Measurements from ENCODE around the gene COX10.
"Not testable (repeated sequence)": the region's sequence is repeated elsewhere in the genome, so short reads cannot be mapped to it uniquely, and the experiment has no call there.

The COX10 gene

DNA sequence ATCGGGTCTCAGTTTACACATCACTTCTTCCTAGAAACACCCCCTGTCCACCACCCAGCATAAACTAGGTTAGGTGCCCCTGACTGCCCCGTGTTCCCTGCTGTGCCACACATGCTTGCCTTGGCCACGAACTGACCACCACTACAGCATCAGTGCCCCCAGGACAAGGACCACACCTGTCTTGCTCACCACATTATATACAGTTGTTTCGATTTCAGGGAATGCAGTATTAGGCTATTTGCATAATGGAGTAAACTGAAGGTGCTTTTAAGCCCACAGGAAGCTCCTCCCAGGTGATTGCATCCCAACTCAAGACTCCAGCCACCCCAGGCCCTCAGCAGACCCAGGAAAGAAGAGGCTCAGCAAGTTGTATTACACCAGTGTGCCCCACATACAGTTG is 117.1 kb downstream of the COX10 start:
- DNase-seq: not testable (repeated sequence)

DNA sequence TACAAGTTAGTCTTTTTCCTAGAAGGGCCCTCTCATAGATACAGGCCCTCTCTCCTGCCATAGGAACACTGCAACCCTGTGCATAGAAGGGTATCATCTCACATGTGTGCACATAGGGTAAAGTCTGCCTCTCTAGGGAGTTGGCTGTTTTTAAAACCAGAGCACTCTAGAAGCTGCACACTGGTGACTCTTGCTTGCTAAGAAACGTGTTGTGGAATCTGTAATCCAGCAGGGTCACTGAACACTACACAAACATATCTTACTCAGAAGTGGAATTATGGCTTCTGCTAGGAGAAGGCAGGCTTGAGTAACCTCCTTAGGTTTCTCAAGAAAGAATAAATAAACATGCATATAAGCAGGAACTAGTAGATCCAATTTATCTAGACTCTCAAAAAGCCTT is 121.5 kb downstream of the COX10 start:
- DNase-seq: not testable (repeated sequence)

DNA sequence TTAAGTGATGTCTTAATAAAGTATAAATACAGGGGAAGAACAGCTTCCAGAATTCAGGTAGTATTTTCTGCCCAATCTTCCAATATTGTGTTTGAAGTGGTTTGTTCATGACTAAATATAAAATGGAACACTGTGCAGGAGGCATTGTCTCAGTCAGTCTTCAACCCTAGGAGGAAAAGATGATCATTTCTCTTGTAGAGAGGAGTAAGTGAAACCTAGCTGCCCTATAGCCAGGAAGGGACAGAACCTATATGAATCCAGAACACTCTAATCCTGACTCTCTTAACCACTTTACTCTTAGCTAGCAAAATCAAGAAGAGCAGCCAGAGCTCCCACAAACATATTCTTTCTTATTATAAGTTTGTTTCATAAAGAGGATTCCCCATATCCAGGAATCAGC is 122.2 kb downstream of the COX10 start:
- not testable (repeated sequence) for DNase-seq

DNA sequence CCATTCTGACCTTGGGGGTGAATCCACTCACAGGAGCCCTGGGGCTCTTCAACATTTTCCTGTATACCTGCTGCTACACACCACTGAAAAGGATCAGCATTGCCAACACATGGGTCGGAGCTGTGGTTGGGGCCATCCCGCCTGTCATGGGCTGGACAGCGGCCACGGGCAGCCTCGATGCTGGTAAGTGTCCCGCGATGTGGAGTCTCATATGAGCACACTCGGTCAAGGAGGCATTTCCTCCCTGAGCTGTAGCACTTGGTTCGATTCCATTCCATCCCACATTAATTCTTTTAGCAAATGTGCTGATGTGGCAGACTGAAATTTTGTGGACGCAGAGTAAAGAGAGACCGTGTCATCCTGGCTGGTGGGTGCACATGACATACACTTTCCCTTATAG is 122.7 kb downstream of the COX10 start:
- not testable (repeated sequence) for DNase-seq

DNA sequence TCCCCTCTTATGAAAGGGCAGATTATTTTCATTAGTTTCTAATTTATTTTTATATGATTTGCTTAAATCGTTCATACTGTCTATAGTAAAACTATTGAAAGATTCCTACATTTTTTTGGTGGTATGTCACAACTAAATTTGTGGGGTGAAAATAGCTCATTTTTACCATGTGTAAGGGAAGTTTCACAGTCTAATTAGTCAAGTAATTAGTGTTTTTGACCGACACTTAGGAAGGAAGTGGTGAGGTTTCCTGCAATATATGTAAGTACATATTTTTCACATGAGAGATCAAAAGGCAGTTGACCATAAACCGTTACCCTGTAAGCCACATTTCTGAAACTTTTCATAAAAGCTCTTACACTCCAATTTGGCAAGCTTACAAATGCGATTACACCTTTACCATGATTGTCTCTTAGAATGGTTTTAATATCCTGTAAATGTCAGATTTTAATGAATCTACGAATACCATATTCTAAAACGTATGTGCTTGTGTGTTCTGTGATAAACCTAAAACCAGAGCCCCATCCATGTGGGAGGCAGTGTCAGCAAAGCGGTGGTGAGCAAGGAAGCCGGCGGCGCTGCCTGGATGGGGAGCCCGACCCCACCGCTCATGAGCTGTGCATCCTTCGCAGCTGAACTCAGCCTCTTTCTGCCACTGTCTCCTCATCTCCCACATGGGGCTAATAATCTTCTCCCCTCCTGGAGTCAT is 123.5 kb downstream of the COX10 start:
- not testable (repeated sequence) for DNase-seq

DNA sequence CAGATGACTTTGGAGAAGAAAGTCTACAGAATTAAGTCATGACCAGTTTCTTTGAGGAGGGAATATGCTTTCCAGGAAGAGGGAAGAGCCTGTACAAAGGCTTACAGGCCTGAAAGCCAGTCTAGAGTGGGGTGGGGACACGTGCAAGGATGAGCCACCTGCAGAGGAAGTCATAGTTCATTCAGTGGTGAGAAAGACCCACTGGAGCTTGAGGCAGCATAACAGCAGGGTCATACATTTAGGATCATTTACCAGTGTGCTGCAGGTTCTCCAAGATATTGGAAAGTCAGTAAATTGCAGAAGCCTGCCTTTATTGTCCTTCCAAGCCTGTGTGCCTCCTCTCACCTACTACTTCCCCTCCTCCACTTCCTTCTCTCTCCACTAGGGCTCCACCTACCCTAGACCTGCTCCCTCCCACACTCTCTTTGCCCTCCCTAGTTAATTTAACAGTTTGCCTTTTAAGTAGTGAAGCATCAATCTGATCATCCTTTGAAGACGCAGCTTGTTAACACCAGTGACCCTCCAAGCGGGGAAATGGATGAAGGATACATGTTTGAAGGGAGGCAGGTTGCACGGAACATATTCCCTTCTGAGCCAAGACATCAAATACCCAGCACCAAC is 127.2 kb downstream of the COX10 start:
- no peak for DNase-seq

DNA sequence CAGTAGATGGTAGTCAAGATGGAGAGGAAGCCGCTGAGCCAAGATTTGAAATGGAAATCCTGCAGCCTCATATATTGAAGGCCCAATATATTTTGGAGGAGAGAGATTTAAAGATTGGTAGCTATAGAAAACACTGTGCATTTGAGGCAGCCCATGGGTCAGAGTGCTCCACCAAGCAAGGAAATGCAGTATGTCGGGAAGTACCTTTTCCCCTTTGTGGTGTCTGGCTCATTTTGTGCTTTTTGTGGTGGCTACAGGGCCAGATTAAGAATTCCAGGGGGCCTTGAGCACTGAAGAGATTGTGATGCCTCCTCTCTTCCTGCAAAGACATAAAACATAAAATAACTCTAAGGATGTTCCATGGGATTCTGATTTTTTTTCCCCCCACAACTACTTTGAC is 127.8 kb downstream of the COX10 start:
- no peak for DNase-seq

DNA sequence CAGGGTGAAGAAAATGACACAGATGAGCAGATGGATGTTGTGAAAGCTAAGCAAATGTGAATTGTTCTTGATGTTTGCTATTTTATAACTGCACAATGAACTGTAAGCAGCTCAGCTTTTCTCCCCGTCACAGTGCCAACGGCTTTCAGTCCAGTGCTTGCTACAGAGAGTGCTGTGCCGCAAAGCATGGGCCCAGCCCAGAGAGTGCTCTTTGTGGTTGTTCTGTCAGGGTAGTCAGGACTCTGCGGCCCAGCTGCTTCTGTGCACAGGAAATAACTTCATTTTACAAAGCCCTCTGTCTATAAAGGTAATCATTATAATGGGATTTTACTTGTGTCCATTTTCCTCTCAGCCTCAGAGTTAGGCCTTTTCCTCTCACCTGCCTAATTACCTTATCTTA is 128.3 kb downstream of the COX10 start:
- no peak for DNase-seq

DNA sequence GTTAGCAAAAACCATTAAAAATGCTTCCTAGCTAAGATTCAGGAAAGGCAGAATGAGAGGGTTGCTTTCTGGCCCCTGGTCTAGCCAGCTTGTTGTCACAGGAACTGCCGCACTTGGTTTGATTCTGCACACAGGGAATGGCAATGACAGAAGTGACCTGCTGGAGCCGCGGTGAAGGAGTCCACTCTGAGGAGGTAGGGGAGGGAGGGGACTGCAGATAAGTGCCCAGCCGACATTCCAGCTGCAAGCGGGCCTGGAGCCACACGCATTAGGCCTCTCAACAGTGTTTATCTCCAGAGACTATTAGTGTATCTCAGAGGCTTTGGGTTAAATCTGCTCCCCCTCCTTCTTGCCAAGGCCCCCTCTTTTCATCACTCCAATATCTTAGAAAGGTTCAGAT is 128.7 kb downstream of the COX10 start:
- no peak for DNase-seq

DNA sequence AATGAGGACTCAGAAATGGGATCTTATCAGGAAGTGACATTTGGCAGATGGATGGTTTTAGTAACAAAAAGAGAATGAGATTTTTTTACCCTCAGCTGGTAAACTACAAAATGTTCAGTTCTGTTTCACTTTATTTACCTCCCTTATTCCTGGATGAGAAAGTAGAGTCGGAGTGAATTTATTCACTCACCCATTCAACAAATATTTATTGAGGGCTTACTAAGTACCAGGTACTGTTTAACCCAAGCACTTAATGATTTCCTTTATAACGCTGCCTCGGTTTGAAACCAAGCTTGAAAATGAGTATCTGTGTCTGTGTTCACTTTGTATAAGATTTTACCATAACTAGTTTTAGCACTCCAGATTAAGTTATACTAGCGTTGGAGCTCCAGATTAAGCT is 129.3 kb downstream of the COX10 start:
- DNase-seq: no peak

DNA sequence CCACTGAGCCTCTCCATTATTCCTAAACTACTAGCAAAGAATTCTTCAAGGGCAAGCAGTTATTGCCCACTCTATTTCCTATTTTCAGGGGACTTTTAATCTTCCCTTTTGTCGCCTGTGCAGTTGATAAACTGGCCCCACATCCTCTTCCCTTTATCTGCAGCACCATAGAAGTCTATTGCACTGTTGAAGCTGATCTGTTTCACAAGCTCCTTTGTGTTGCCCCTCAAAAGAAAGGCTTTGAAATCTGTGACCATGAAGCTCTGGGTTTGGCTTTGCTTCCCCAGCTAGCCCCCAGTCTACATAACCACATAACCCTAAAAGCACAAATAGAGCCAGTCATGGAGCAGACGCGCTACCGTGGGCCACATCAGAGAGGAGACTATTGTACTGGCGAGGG is 130.3 kb downstream of the COX10 start:
- DNase-seq: no peak

DNA sequence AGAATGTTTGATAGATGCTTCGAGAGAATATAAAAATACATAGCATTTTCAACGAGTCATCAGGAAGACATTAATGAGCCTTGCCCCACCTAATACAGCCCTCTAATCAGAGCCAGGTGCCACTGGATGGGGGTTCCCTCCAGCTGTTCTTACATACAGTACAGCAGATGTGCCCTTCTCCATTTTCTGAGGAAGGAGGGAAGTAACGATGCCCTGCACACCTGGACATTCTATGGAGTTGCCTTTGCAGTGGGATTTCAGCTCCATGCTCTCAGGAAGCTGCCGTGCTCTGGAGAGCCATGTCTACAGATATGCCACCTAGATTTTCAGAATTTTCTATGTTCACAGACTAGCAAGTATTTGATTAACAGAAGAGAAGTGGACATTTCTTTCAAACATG is 131.1 kb downstream of the COX10 start:
- DNase-seq: no peak

DNA sequence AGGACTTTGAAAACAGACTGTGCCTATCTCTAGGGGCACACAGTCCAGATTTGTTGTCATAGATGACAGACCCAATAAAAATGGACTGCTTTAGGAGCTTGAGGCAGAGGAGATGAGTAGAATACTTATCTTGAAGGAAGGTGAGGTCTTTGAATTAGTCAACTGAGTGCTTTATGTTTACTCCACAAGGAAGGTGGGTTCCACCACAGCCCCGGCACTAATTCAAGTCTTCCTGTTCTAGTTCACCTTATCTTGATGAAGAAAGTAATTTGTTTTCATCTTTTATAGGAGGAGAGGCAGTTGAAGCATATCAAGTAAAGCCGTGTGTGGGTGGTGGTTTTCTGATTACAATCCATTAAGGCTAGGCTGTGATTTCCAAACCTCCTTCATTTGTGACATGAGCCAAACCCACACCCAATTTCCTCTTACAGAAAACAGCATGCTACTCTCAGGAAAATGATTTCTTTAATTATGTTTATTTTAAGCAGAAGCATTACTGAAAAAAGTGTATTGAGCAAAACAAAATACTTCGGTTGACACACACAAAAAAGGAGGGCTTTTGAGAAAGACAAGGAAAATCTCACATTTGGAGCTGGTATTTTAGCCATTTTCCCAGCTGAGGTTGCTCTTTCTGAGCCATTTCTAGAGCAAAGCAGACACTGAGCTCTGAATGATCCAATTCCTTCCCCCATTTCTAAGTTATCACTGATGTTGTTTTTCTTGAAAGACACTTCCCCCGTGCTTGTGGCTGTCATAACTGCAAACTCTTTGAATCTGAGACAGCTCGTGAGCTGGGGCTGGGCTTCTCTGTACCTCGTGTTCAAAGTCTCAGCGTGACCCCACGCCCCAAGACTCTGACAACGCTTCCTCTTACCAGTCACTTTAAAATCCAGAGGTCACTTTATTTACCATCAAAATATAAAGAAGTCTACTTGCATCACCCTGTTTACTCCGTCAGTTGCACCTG is 132.0 kb downstream of the COX10 start:
- no peak for DNase-seq

DNA sequence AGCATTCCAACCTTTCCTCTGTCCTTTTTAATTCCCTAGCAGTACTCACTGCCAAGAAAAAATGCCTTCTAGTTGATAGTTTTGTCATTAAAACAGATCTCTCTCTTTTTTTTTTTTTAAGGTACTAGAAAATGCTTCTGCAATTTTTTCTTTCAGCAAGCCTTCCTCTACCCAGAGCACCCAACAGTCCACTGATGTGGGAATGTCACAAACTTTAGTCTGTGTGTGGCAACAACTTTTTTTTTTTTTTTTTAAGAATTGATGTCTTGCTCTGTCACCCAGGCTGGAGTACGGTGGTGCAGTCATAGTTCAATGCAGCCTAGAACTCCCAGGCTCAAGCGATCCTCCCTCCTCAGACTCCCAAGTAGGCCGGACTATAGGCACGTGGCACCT is 132.7 kb downstream of the COX10 start:
- DNase-seq: no peak

DNA sequence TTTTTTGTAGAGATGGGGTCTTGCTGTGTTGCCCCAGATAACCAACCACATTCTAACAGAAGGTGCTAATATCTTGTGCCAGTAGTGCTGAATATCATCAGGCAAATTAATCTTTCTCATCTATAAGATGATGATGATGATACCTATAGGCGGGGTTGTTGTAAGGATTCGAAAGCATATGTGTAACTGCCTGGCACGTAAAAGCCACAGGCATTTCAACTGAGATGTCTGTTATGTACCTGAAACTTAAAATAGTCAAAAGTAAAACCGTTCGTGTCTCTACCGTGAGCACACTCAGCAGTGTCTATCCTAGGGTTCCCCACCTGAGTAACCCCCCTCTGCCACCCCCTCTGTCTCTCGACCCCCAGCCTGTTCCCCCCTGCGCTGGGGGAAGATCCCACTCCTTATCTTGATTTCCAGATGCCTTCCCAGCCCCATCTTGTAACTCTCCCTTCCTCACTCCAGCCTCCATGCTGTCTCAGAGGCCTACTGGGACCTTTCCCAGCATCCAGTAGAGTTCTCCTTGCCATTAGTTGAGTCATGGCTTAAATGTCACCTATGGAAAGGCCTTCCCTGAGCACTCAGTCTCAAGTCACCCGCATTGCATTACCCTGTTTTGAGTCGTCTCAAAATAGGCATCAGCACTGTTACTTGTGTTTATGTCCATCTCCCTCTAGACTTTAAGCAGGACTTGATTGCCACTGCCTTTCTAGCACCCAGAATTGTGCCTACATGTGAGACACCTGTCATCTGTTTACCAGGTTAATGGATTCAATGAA is 133.3 kb downstream of the COX10 start:
- DNase-seq: no peak

DNA sequence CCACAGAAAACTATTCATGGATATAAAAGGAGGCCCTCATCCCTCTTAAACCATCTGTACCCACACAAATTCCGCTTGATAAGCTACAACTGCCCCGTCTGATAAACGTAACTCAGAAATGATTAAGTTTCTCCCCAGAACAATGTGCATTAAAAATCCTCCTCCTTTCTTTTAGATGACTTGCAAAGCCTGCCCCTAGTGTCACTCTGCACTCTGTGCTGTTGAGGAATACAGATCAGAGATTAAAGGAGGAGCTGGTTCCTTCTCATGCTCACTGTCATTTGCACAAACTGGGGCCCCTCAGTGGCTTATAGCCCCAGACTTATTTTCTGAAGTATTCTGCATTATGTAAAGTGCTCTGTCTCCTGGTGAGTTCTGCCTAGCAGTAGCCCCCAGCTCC is 134.1 kb downstream of the COX10 start:
- no peak for DNase-seq

DNA sequence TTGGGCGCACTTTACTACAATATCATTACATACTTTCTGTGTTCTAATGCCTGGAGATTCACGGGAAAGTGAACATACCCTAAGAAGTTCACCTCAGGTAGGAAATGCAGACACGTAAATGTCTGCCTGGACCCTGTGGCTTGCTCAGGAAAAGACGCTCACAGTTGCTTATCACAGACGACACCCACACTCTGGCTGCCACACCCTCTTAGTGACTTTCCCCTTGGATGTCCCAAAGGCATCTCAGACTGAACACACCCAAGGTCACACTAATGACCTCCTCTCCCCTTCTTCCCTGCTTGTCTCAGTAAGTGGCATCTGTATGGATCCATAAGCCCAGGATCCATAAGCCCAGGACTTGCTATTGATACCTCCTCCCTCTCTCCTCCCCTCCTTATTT is 134.8 kb downstream of the COX10 start:
- no peak for DNase-seq

DNA sequence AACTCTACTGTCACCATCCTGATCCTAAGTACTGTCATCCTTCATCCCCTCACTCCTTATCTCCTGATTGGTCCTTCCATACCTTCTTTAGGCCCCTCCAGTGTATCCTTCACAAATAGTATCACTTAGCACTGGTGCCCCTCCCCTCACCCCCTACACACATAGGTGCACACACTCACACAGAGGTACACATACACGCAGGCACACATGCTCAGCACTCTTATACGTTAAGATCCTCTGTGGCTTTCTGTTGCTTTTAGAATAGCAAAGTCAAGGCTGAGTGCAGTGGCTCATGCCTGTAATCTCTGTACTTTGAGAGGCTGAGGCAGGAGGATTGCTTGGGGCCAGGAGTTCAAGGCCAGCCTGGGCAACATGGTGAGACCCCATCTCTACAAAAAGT is 135.2 kb downstream of the COX10 start:
- no peak for DNase-seq

DNA sequence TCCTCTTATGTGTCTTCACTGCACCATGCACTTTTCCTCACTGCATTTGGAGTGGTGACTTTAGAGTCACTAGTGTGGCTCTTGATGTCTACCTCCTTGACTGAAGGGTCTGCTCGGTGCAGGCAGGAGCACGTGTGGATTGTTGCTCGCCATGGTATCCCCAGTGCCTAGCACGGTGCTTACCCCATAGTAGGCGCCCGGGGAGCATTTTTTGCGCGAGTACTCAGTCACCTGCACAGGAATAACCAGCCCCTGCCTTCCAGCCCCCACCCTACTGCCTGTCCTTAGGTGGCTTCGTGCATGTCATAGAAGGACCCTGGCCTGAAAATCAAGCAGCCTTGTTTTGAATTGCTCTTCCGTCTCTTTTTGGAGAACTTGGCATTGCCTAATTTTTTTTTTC is 136.1 kb downstream of the COX10 start:
- DNase-seq: no peak

DNA sequence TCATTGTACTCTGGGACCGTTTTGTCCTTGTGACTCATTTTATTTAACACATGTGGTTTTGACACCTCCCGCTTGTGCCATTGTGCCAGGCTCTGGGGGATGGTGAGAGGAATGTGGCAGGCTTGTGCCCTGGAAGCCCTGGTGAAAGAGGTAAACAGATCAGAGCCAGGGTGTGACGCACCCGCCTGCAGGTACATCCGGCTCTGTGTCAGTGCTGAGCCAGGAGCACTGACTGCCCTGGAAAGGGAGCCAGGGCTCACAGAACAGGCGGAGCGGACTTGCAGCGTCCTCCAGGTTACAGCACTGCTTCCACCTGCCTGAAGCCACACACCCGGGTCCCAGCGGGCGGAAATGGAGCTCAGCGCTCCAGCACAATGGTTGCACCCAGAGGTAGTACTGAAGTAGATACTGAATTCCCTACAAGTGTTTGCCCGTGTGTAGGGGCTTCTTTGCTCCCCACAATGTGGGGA is 136.7 kb downstream of the COX10 start:
- DNase-seq: no peak

DNA sequence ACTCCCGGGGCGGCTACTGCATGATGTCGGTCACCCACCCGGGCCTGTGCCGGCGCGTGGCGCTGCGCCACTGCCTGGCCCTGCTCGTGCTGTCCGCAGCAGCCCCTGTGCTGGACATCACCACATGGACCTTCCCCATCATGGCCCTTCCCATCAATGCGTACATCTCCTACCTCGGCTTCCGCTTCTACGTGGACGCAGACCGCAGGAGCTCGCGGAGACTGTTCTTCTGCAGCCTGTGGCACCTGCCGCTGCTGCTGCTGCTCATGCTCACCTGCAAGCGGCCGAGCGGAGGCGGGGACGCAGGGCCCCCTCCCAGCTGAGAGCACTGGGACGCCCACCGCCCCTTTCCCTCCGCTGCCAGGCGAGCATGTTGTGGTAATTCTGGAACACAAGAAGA is 137.6 kb downstream of the COX10 start:
- no peak for DNase-seq

DNA sequence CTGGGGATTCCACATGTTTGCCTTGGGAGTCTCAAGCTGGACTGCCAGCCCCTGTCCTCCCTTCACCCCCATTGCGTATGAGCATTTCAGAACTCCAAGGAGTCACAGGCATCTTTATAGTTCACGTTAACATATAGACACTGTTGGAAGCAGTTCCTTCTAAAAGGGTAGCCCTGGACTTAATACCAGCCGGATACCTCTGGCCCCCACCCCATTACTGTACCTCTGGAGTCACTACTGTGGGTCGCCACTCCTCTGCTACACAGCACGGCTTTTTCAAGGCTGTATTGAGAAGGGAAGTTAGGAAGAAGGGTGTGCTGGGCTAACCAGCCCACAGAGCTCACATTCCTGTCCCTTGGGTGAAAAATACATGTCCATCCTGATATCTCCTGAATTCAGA is 138.5 kb downstream of the COX10 start:
- DNase-seq: no peak

DNA sequence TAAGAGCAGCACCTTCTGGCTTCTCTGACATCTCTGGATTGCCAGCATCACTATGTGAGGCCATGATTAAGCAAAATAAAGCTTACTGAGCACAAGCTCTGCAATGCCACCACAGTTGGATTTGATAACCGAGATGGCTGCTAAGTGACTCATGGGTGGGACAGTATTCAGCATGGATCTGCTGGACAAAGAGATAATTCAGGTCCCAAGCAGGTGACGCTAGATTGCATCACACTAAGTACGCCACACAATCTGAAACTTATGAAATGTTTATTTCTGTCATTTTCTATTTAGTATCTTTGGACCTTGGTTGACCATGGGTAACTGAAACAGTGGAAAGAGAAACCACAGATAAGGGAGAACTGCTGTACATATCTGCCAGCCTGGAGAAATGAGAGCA is 139.9 kb downstream of the COX10 start:
- no peak for DNase-seq
